HCT116 (cell line): ENCODE data around the gene ZDHHC1. TPM values are rescaled to one million over a fixed set of nuclear protein-coding genes. Genes with fewer than 3 reads are reported as not detected.

Experiments
- ATAC-seq: fragments of 200-7000 bp; cut with Tn5 transposase; 2 replicates; pipeline ENCODE4 v1.9.1; 2020; ENCODE audit warnings: mild to moderate bottlenecking, moderate library complexity
- BruUV-seq: library from RNA; stranded (reverse); fragments of 400-500 nt; replicated peaks from 2 replicates; lab custom pipeline; 2021; lab: Mats Ljungman, UMichigan
- CTCF ChIA-PET: fragments of 300-600 bp; sonication (Branson Sonifier 250); formaldehyde crosslinking; loops from one replicate; lab custom pipeline; 2021; ENCODE audit warnings: antibody characterized with exemption; lab: Charles Lee
- POLR2A ChIA-PET: fragments of 300-600, 350-600 bp; sonication (Branson Sonifier 250); formaldehyde crosslinking; loops from one replicate; lab custom pipeline; 2021; ENCODE audit warnings: antibody characterized with exemption; lab: Charles Lee
- RAD21 ChIA-PET, 2 experiments: fragments of 300-600 bp; sonication (Branson Sonifier 250); formaldehyde crosslinking; loops; one replicate each; lab custom pipeline; 2023; ENCODE audit warnings: low total read pairs in 2 of 2; ENCODE audit not compliant: uncharacterized antibody in 2 of 2, unreplicated experiment in 2 of 2, low non-redundant PET in 1 of 2; lab: Charles Lee
- DNase-seq: peaks from one replicate; pipeline ENCODE4 v3.0.0-alpha.2; 2010; ENCODE audit warnings: low read depth, low spot score
- H2AFZ ChIP-seq: fragments of 200-600 bp; shearing (Covaris generic), sonication (generic); 2 replicates; pipeline ENCODE4 v1.6.1; 2017; ENCODE audit warnings: low read depth, mixed run types, mixed read lengths, antibody characterized with exemption, low read length; ENCODE audit not compliant: poor library complexity, severe bottlenecking
- H3K27ac ChIP-seq: 2 replicates; pipeline ENCODE4 v1.5.1; 2012; ENCODE audit warnings: low read depth, low read length
- H3K27me3 ChIP-seq: fragments of 200-600 bp; sonication (generic); 2 replicates; pipeline ENCODE4 v1.6.1; 2016; ENCODE audit warnings: mixed run types, low read length, mixed read lengths; ENCODE audit not compliant: insufficient read depth
- H3K36me3 ChIP-seq, 2 experiments: fragments of 200-500 bp in 1 of 2; fragments of 200-600 bp in 1 of 2; sonication (Bioruptor generic) in 1 of 2; sonication (generic) in 1 of 2; 2 replicates each; pipeline versions ENCODE4 v1.5.1 to v1.6.1; 2014 to 2016; ENCODE audit warnings: low read length in 2 of 2, inconsistent platforms in 1 of 2, mixed read lengths in 1 of 2, mixed run types in 1 of 2; ENCODE audit not compliant: insufficient read depth in 2 of 2, control insufficient read depth in 1 of 2
- H3K4me1 ChIP-seq, 2 experiments: fragments of 200-600 bp in 1 of 2; sonication (generic) in 1 of 2; 2 replicates each; pipeline versions ENCODE4 v1.5.1 to v1.6.1; 2012 to 2017; ENCODE audit warnings: low read length in 2 of 2, inconsistent platforms in 1 of 2, mild to moderate bottlenecking in 1 of 2, mixed read lengths in 1 of 2, mixed run types in 1 of 2, moderate library complexity in 1 of 2; ENCODE audit not compliant: insufficient read depth in 2 of 2, control insufficient read depth in 1 of 2
- H3K4me2 ChIP-seq: fragments of 200-600 bp; sonication (generic); 2 replicates; pipeline ENCODE4 v1.6.1; 2017; ENCODE audit warnings: mixed run types, low read length, mixed read lengths
- H3K4me3 ChIP-seq, 2 experiments: fragments of 200-600 bp in 1 of 2; sonication (generic) in 1 of 2; replicated peaks in 1 of 2; 2 replicates each; pipeline ENCODE4 v1.5.1; 2011 to 2016; ENCODE audit warnings: low read length in 2 of 2, control low read depth in 1 of 2, low read depth in 1 of 2, mild to moderate bottlenecking in 1 of 2, mixed read lengths in 1 of 2, mixed run types in 1 of 2
- H3K79me2 ChIP-seq: fragments of 200-600 bp; sonication (generic); 2 replicates; pipeline ENCODE4 v1.6.1; 2017; ENCODE audit warnings: mild to moderate bottlenecking, mixed run types, low read length, moderate library complexity, mixed read lengths; ENCODE audit not compliant: insufficient read depth
- H3K9ac ChIP-seq: fragments of 200-600 bp; sonication (generic); 2 replicates; pipeline ENCODE4 v1.6.1; 2016; ENCODE audit warnings: low read length, mixed read lengths
- H3K9me2 ChIP-seq: fragments of 200-600 bp; sonication (generic), shearing (Covaris generic); 2 replicates; pipeline ENCODE4 v1.6.1; 2017; ENCODE audit warnings: mixed run types, mild to moderate bottlenecking, moderate library complexity; ENCODE audit not compliant: insufficient read depth
- H3K9me3 ChIP-seq, 2 experiments: fragments of 200-500 bp in 1 of 2; fragments of 200-600 bp in 1 of 2; sonication (Bioruptor generic) in 1 of 2; sonication (generic) in 1 of 2; 2 replicates each; pipeline ENCODE4 v1.6.1; 2014 to 2017; ENCODE audit warnings: low read length in 2 of 2, mixed read lengths in 2 of 2, inconsistent platforms in 1 of 2, low read depth in 1 of 2, mild to moderate bottlenecking in 1 of 2, mixed run types in 1 of 2, moderate library complexity in 1 of 2; ENCODE audit not compliant: control insufficient read depth in 1 of 2, insufficient read depth in 1 of 2
- H4K20me1 ChIP-seq: fragments of 200-600 bp; sonication (generic), shearing (Covaris generic); 2 replicates; pipeline ENCODE4 v1.6.1; 2017; ENCODE audit warnings: mixed run types, mild to moderate bottlenecking, moderate library complexity; ENCODE audit not compliant: insufficient read depth
- CBX3 ChIP-seq: IDR thresholded peaks from 2 replicates; pipeline ENCODE4 v1.6.1; 2012; ENCODE audit warnings: low read depth
- FOSL1 ChIP-seq: IDR thresholded peaks from 2 replicates; pipeline ENCODE4 v1.6.1; 2012; ENCODE audit warnings: low read depth
- JUND ChIP-seq: IDR thresholded peaks from 2 replicates; pipeline ENCODE4 v1.6.1; 2012
- POLR2A ChIP-seq: IDR thresholded peaks from 2 replicates; pipeline ENCODE4 v1.7.0; 2011; ENCODE audit warnings: borderline replicate concordance; ENCODE audit not compliant: insufficient read depth, insufficient read length; ENCODE audit errors: extremely low read depth
- RAD21 ChIP-seq: IDR thresholded peaks from 2 replicates; pipeline ENCODE4 v1.6.1; 2012; ENCODE audit warnings: low read depth, mild to moderate bottlenecking
- REST ChIP-seq: IDR thresholded peaks from 2 replicates; pipeline ENCODE4 v1.6.1; 2012; ENCODE audit warnings: low read depth
- TCF7L2 ChIP-seq: IDR thresholded peaks from 2 replicates; pipeline ENCODE4 v1.7.0; 2011; ENCODE audit warnings: borderline replicate concordance, inconsistent platforms; ENCODE audit not compliant: insufficient read depth, insufficient read length; ENCODE audit errors: extremely low read depth
- ZBTB33 ChIP-seq: IDR thresholded peaks from 2 replicates; pipeline ENCODE4 v1.6.1; 2011; ENCODE audit warnings: mild to moderate bottlenecking, low read length, moderate library complexity; ENCODE audit not compliant: insufficient replicate concordance; ENCODE audit errors: extremely low read depth
- ZNF274 ChIP-seq: fragments of 200-500 bp; sonication (Bioruptor generic); IDR thresholded peaks from 2 replicates; pipeline ENCODE4 v1.6.1; 2014; ENCODE audit warnings: mild to moderate bottlenecking, low read depth, low read length, inconsistent platforms
- intact Hi-C: fragments of 100-400 bp; cut with micrococcal nuclease; formaldehyde crosslinking; loops from 2 replicates; pipeline ENCODE4 v1.10.0; 2022
- total RNA-seq: library from RNA; stranded (reverse); gene quantifications from one replicate; pipeline ENCODE4 v1.2.1, GENCODE V29; 2021; ENCODE audit not compliant: unreplicated experiment

ZDHHC1 gene
- total RNA-seq, 1 experiment from 2014 or later = 9.1 TPM

- Histone ChIP-seq H2AFZ (no peak overlapping the region), H3K79me2 (no peaks in the 10 kb centered on the region), H3K9me3 (no peaks in the 10 kb centered on the region), H3K27me3 (no peaks in the 10 kb centered on the region), H3K4me1 (peaks cover 0 to 3% of the 10 kb centered on the region in 2 experiments; a peak in 1 of 4 replicates), H3K27ac (no peak overlapping the region), H3K9me2 (no peaks in the 10 kb centered on the region), H4K20me1 (no peaks in the 10 kb centered on the region), H3K36me3 (peaks cover 0 to 7% of the 10 kb centered on the region in 2 experiments; a peak in 1 of 4 replicates), H3K4me3 (no peak overlapping the region), H3K9ac (no peak overlapping the region), H3K4me2 (no peak overlapping the region)
- DNase-seq (no peak), ATAC-seq (no peak)
- intact Hi-C loops = no loop called here
- ChIA-PET POLR2A (no interaction called here), CTCF (interaction anchor here (1.9 kb wide), 1 partner anchor 11 kb away, joined by 5 read pairs; the partner anchor contains the start of gene HSD11B2), RAD21 (interaction anchor here in 1 of 2 experiments (0.9 kb wide), 1 partner anchor 23 kb away, joined by 3 read pairs; no protein-coding TSS in a partner anchor)
- no TSS peak for BruUV-seq
- TF ChIP-seq TCF7L2 (no peak), REST (no peak), ZBTB33 (no peak), JUND (no peak), POLR2A (no peak), CBX3 (no peak), RAD21 (no peak), ZNF274 (no peak), FOSL1 (no peak)
- TF ChIP-seq, all 23 proteins: peak for 0
Measured at GRCh38 chr16:67442581-67443255, 26.4 kb upstream of the ZDHHC1 start.
